Mesenchymal stem cell (in vitro differentiated cells and primary cell): ENCODE measurements around the gene VASH1.

Experiments used
- DNase-seq: peaks from one replicate; pipeline ENCODE4 v3.0.0-alpha.2; 2013
- H2AFZ ChIP-seq: one replicate; pipeline ENCODE4 v1.6.1; 2013; ENCODE audit warnings: low read depth, mild to moderate bottlenecking, control low read depth, inconsistent platforms, low read length, moderate library complexity
- H2AK5ac ChIP-seq: 2 replicates; pipeline ENCODE4 v1.6.1; 2013; ENCODE audit warnings: low read length, moderate library complexity, mild to moderate bottlenecking, inconsistent platforms; ENCODE audit not compliant: severe bottlenecking
- H2BK120ac ChIP-seq: one replicate; pipeline ENCODE4 v1.6.1; 2013; ENCODE audit warnings: low read depth, mild to moderate bottlenecking, inconsistent platforms, low read length, moderate library complexity
- H2BK12ac ChIP-seq, 2 experiments: one replicate each; pipeline ENCODE4 v1.6.1; 2013; ENCODE audit warnings: inconsistent platforms in 2 of 2, low read length in 2 of 2, mild to moderate bottlenecking in 2 of 2, moderate library complexity in 2 of 2, control low read depth in 1 of 2
- H2BK15ac ChIP-seq: one replicate; pipeline ENCODE4 v1.6.1; 2013; ENCODE audit warnings: mild to moderate bottlenecking, low read depth, inconsistent platforms; ENCODE audit not compliant: poor library complexity, severe bottlenecking
- H2BK5ac ChIP-seq: 2 replicates; pipeline ENCODE4 v1.6.1; 2013; ENCODE audit warnings: low read depth, mild to moderate bottlenecking, low read length, control low read depth, inconsistent platforms; ENCODE audit not compliant: poor library complexity, severe bottlenecking
- H3K14ac ChIP-seq, 2 experiments: one replicate each; pipeline ENCODE4 v1.6.1; 2013; ENCODE audit warnings: inconsistent platforms in 2 of 2, low read length in 2 of 2, control low read depth in 1 of 2, mild to moderate bottlenecking in 1 of 2, moderate library complexity in 1 of 2
- H3K18ac ChIP-seq, 2 experiments: one replicate each; pipeline ENCODE4 v1.6.1; 2013; ENCODE audit warnings: inconsistent platforms in 2 of 2, low read length in 2 of 2, control low read depth in 1 of 2, low read depth in 1 of 2, mild to moderate bottlenecking in 1 of 2
- H3K23ac ChIP-seq, 2 experiments: one replicate each; pipeline ENCODE4 v1.6.1; 2013; ENCODE audit warnings: inconsistent platforms in 2 of 2, low read length in 2 of 2, mild to moderate bottlenecking in 2 of 2, moderate library complexity in 2 of 2, control low read depth in 1 of 2
- H3K27ac ChIP-seq: 2 replicates; pipeline ENCODE4 v1.5.1; 2013; ENCODE audit warnings: mild to moderate bottlenecking, moderate library complexity, low read length, control low read depth, inconsistent platforms; ENCODE audit not compliant: poor library complexity, severe bottlenecking
- H3K27me3 ChIP-seq, 2 experiments: 2 replicates each; pipeline versions ENCODE4 v1.6.1 to v1.7.0; 2013; ENCODE audit warnings: low read length in 2 of 2, mild to moderate bottlenecking in 2 of 2, moderate library complexity in 2 of 2, control low read depth in 1 of 2, inconsistent platforms in 1 of 2; ENCODE audit not compliant: control insufficient read depth in 1 of 2, insufficient read depth in 1 of 2
- H3K36me3 ChIP-seq, 2 experiments: 2 replicates each; pipeline versions ENCODE4 v1.6.1 to v1.7.0; 2013; ENCODE audit warnings: low read length in 2 of 2, control low read depth in 1 of 2, inconsistent platforms in 1 of 2, low read depth in 1 of 2, mild to moderate bottlenecking in 1 of 2; ENCODE audit not compliant: insufficient read depth in 2 of 2, control insufficient read depth in 1 of 2
- H3K4ac ChIP-seq, 2 experiments: one replicate each; pipeline ENCODE4 v1.6.1; 2013; ENCODE audit warnings: inconsistent platforms in 2 of 2, low read length in 2 of 2, mild to moderate bottlenecking in 2 of 2, moderate library complexity in 2 of 2, control low read depth in 1 of 2, low read depth in 1 of 2
- H3K4me1 ChIP-seq: 2 replicates; pipeline ENCODE4 v1.6.1; 2013; ENCODE audit warnings: low read depth, low read length, control low read depth; ENCODE audit not compliant: control insufficient read depth, insufficient read depth
- H3K4me2 ChIP-seq: 2 replicates; pipeline ENCODE4 v1.6.1; 2013; ENCODE audit warnings: low read length, mild to moderate bottlenecking, inconsistent platforms; ENCODE audit not compliant: poor library complexity, severe bottlenecking
- H3K4me3 ChIP-seq, 2 experiments: 2 replicates each; pipeline versions ENCODE4 v1.5.1 to v1.7.0; 2013; ENCODE audit warnings: low read length in 2 of 2, mild to moderate bottlenecking in 2 of 2, control low read depth in 1 of 2, low read depth in 1 of 2; ENCODE audit not compliant: insufficient read depth in 1 of 2
- H3K79me1 ChIP-seq: replicated peaks from 2 replicates; pipeline ENCODE4 v1.6.1; 2013; ENCODE audit warnings: mild to moderate bottlenecking, control low read depth, low read length, inconsistent platforms; ENCODE audit not compliant: poor library complexity, severe bottlenecking
- H3K9ac ChIP-seq: 2 replicates; pipeline ENCODE4 v1.7.0; 2013; ENCODE audit warnings: mild to moderate bottlenecking, low read length, moderate library complexity
- H3K9me3 ChIP-seq: 2 replicates; pipeline ENCODE4 v1.7.0; 2013; ENCODE audit warnings: mild to moderate bottlenecking, low read length; ENCODE audit not compliant: control insufficient read depth
- H4K8ac ChIP-seq: one replicate; pipeline ENCODE4 v1.6.1; 2013; ENCODE audit warnings: inconsistent platforms, mild to moderate bottlenecking, low read length, moderate library complexity
- H4K91ac ChIP-seq: one replicate; pipeline ENCODE4 v1.6.1; 2013; ENCODE audit warnings: mild to moderate bottlenecking, low read length, inconsistent platforms
- whole genome bisulfite sequencing: methylation state at CpG from one replicate; pipeline ENCODE4 v1.1.7; 2013; ENCODE audit warnings: mixed read lengths; 5-methylcytosine and 5-hydroxymethylcytosine counted together

Gene VASH1

GRCh38 chr14:76829650-76830421 lies 68.6 kb downstream of the VASH1 start:
- 70% methylated on average over 6 of the region's 7 CpGs for WGBS
- no peak overlapping the region for H3K9ac ChIP-seq
- peaks cover 4 to 42% of the 10 kb centered on the region in 2 experiments for H3K27me3 ChIP-seq

GRCh38 chr14:76830556-76830955 lies 69.3 kb downstream of the VASH1 start:
- Histone ChIP-seq H3K9me3 (no peaks in the 10 kb centered on the region), H2BK15ac (no peak overlapping the region), H2BK120ac (no peak overlapping the region), H3K27me3 (peaks cover 5 to 38% of the 10 kb centered on the region in 2 experiments), H3K23ac (no peak overlapping the region), H3K4me1 (no peaks in the 10 kb centered on the region), H3K4me3 (no peak overlapping the region), H2AK5ac (no peak overlapping the region), H3K9ac (no peak overlapping the region), H3K4ac (no peak overlapping the region), H2BK5ac (no peak overlapping the region), H3K18ac (no peak overlapping the region), H3K27ac (no peak overlapping the region), H3K4me2 (no peak overlapping the region), H3K79me1 (no peaks in the 10 kb centered on the region), H2BK12ac (no peak overlapping the region), H4K91ac (no peak overlapping the region), H3K14ac (no peak overlapping the region), H3K36me3 (no peaks in the 10 kb centered on the region), H2AFZ (no peak overlapping the region), H4K8ac (no peak overlapping the region)
- no peak for DNase-seq
- 90% methylated on average over 4 of the region's 4 CpGs for WGBS

More at GRCh38 chr14:76829650-76830421, 68.6 kb downstream of the VASH1 start:
- Histone ChIP-seq H3K27ac (no peak overlapping the region), H3K36me3 (no peaks in the 10 kb centered on the region), H3K4me3 (no peak overlapping the region), H4K8ac (no peak overlapping the region), H3K4me2 (no peak overlapping the region), H2BK15ac (no peak overlapping the region), H3K79me1 (no peaks in the 10 kb centered on the region), H3K14ac (no peak overlapping the region), H2BK120ac (no peak overlapping the region), H3K4me1 (no peaks in the 10 kb centered on the region), H3K9me3 (no peaks in the 10 kb centered on the region), H2AFZ (no peak overlapping the region), H2BK12ac (no peak overlapping the region), H3K4ac (no peak overlapping the region), H3K23ac (no peak overlapping the region), H4K91ac (no peak overlapping the region), H2BK5ac (no peak overlapping the region), H2AK5ac (no peak overlapping the region), H3K18ac (no peak overlapping the region)
- DNase-seq = no peak

GRCh38 chr14:76832503-76832988 lies 71.3 kb downstream of the VASH1 start:
- Histone ChIP-seq H3K36me3 (no peaks in the 10 kb centered on the region), H3K18ac (no peak overlapping the region), H3K9ac (no peak overlapping the region), H3K4me3 (no peak overlapping the region), H2BK12ac (no peak overlapping the region), H3K27ac (no peak overlapping the region), H2BK120ac (no peak overlapping the region), H3K14ac (no peak overlapping the region), H4K8ac (no peak overlapping the region), H3K4me2 (no peak overlapping the region), H2AK5ac (no peak overlapping the region), H3K79me1 (no peaks in the 10 kb centered on the region), H3K4ac (no peak overlapping the region), H4K91ac (peak overlapping the region; percentile 15), H3K9me3 (no peaks in the 10 kb centered on the region), H2AFZ (no peak overlapping the region), H3K23ac (peak overlapping the region in 1 of 2 experiments; percentile 50), H3K27me3 (peaks cover 5 to 28% of the 10 kb centered on the region in 2 experiments), H2BK15ac (no peak overlapping the region), H2BK5ac (no peak overlapping the region), H3K4me1 (no peaks in the 10 kb centered on the region)
- DNase-seq = no peak
- 50% methylated on average over 1 of the region's 1 CpG for WGBS
